ENCODE measurements around the gene LINGO3. TPM values are rescaled to one million over a fixed set of nuclear protein-coding genes. Genes with fewer than 3 reads are reported as not detected.
A peak's percentile ranks its signal among the peaks of the same experiment; 100 is the strongest.

The LINGO3 gene
- total and polyA plus RNA-seq, 7 experiments from 2014 or later, result 0.27 to 12.9 (median 1.3) TPM

DNA sequence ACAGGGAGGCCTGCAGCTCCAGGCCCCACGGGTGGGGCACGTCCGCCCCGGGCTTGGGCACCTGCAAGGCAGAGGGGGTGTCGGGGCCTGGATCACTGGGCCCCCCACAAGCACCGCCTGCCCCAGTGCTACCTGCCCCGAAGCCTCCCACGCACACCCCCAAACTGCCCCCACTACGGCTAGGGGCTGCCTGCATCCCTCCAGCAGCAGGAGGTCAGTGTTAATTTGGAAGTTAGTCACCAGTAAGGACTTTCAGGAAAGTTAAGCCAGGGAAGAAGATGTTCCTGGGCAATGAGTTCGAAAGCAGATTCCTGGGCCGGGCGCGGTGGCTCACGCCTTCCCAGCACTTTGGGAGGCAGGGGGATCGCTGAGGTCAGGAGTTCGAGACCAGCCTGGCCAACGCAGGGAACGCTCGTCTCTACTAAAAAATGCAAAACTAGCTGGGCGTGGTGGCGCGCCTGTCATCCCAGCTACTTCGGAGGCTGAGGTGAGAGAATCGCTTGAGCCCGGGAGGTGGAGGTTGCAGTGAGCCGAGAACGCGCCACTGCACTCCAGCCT is 31.4 kb downstream of the LINGO3 start:
- Mint-ChIP-seq H3K4me1 (peaks cover 20 to 34% (median 30%) of the 10 kb centered on the region in 7 donors), H3K27ac (peak overlapping the region in 2 of 9 donors; percentile 9 to 28), H3K36me3 (peaks cover 0 to 16% (median 7%) of the 10 kb centered on the region in 5 donors), H3K4me3 (no peak overlapping the region), H3K9me3 (no peaks in the 10 kb centered on the region), H3K27me3 (no peaks in the 10 kb centered on the region)
- DNase-seq, result no peak
- POLR2A ChIA-PET, result interaction anchor here (0.7 to 7.2 kb wide), 6 partner anchors 13 to 361 kb away, joined by 3 to 135 read pairs (median 6); partner anchors contain the start of gene SF3A2
- Histone ChIP-seq H3K4me3 (ENCODE audit: low read length) (no peak overlapping the region), H3K9me3 (ENCODE audit: control insufficient read depth in 2 of 3, low read length in 3 of 3) (no peaks in the 10 kb centered on the region), H3K36me3 (ENCODE audit: control insufficient read depth in 2 of 3, insufficient read depth in 3 of 3, low read length in 3 of 3) (peaks cover 0 to 23% (median 8%) of the 10 kb centered on the region in 3 experiments), H3K27me3 (ENCODE audit: control insufficient read depth in 2 of 2, insufficient read depth in 2 of 2, low read length in 2 of 2) (no peaks in the 10 kb centered on the region), H3K27ac (ENCODE audit: low read depth, low read length) (no peak overlapping the region), H3K4me1 (ENCODE audit: control insufficient read depth in 2 of 2, insufficient read depth in 2 of 2, low read length in 2 of 2) (peaks cover 23 to 25% of the 10 kb centered on the region in 2 donors)
- CTCF ChIA-PET, result interaction anchor here (1.2 to 3.7 kb wide), 2 partner anchors 12 to 117 kb away, joined by 5 to 27 read pairs; no protein-coding TSS in a partner anchor
- ATAC-seq, result no peak
- intact Hi-C loops (cut with micrococcal nuclease), result loop anchor here in 1 of 2 donors (10.0 kb wide), 1 partner anchor 338 kb away; no protein-coding TSS in a partner anchor

DNA sequence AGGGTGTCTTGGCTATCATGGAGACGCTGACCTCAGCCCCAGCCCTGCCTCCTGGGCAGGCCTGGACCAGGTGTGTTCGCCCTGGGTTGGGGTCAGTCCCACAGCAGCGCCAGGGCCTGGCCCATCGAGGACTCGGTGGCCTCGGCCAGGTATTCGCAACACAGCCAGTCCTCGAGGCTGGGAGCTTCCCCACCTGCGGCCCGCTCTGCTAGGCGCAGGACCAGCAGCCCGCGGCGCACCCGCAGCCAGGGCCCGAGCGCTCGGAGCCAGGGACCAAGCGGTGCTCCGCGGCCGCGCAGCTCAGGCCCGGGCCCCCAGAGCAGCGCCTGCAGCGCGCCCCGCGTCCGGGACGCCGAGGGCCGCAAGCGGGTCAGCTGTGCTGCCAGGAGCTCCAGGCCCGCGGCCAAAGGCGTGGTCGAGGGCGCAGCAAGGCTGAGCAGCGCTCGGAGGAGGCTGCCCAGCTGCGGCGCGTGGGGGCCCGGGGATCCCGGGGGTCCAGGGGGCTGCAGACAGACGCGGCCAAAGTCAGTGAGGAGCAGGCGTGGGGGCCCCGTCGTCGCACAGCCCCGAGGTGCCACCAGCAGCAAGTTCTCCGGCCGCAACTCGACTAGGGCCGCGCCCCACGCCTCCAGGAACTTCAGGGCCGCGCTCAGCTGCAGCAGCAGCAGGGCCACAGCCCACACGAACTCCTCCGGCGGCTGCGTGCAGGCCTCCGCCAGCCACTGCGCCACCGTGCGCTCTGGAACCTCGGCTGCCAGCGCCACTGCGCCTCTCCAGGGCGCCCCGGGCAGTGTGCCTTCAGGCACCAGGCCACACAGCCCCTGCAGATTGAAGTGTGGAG is 32.1 kb downstream of the LINGO3 start:
- peaks cover 0 to 30% (median 12%) of the 10 kb centered on the region in 3 experiments for H3K36me3 ChIP-seq (ENCODE audit: control insufficient read depth in 2 of 3, insufficient read depth in 3 of 3, low read length in 3 of 3)
- DNase-seq (no peak), ATAC-seq (no peak)
- no peak overlapping the region for H3K4me3 ChIP-seq (ENCODE audit: low read length)
- peaks cover 24 to 28% of the 10 kb centered on the region in 2 donors for H3K4me1 ChIP-seq (ENCODE audit: control insufficient read depth in 2 of 2, insufficient read depth in 2 of 2, low read length in 2 of 2)
- Mint-ChIP-seq H3K27ac (peak overlapping the region in 1 of 9 donors; percentile 81), H3K27me3 (no peaks in the 10 kb centered on the region), H3K36me3 (peaks cover 0 to 19% (median 7%) of the 10 kb centered on the region in 5 donors), H3K9me3 (no peaks in the 10 kb centered on the region), H3K4me1 (peaks cover 22 to 35% (median 32%) of the 10 kb centered on the region in 7 donors), H3K4me3 (no peak overlapping the region)
- ChIA-PET POLR2A (interaction anchor here (0.7 to 7.2 kb wide), 8 partner anchors 13 to 361 kb away, joined by 3 to 135 read pairs (median 13); partner anchors contain the start of genes JSRP1, PLEKHJ1 and SF3A2), CTCF (interaction anchor here (0.9 to 3.7 kb wide), 6 partner anchors 9 to 348 kb away, joined by 3 to 27 read pairs (median 6); partner anchors contain the start of gene PLEKHJ1)
- H3K9me3 ChIP-seq (ENCODE audit: control insufficient read depth in 2 of 3, low read length in 3 of 3), result no peaks in the 10 kb centered on the region
- H3K27ac ChIP-seq (ENCODE audit: low read depth, low read length), result no peak overlapping the region
- intact Hi-C loops (cut with micrococcal nuclease), result loop anchor here (1.0 to 10.0 kb wide), 6 partner anchors 13 to 339 kb away; no protein-coding TSS in a partner anchor
- no peaks in the 10 kb centered on the region for H3K27me3 ChIP-seq (ENCODE audit: control insufficient read depth in 2 of 2, insufficient read depth in 2 of 2, low read length in 2 of 2)

DNA sequence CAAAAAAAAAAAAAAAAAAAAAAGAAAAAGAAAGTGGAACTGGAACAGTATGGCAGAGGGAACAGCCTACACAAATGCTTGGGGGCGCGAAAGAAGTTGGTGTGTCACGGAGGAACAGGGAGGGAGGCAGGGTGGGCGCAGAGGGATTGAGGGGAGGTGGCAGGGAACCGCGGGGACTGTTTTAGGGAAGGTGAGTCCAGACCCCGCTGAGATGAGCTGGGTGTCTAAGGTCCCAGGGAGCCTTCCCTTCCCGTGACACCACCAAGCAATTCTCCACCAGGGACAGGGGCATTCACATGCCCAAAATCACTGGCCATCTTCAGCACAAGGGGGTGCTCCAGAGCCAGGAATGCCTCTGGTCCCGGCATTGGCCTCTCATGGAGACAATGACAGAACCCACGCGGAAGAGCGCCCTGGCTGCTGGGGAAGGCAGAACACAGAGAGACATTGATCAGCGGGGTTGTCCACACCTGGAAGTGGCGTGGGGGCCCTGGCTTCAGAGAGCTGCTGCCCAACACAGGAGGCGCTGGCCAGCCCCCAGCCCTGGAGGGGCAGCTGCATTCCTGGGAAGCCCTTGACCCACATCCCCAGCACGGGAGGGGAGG is 32.9 kb downstream of the LINGO3 start:
- Mint-ChIP-seq H3K4me1 (peaks cover 22 to 35% (median 32%) of the 10 kb centered on the region in 7 donors), H3K27me3 (no peaks in the 10 kb centered on the region), H3K9me3 (no peaks in the 10 kb centered on the region), H3K4me3 (peak overlapping the region in 8 of 10 donors; percentile 29 to 80 (median 50)), H3K27ac (peak overlapping the region; percentile 34 to 86 (median 79)), H3K36me3 (peaks cover 0 to 20% (median 7%) of the 10 kb centered on the region in 5 donors)
- Histone ChIP-seq H3K27me3 (ENCODE audit: control insufficient read depth in 2 of 2, insufficient read depth in 2 of 2, low read length in 2 of 2) (no peaks in the 10 kb centered on the region), H3K9me3 (ENCODE audit: control insufficient read depth in 2 of 3, low read length in 3 of 3) (no peaks in the 10 kb centered on the region), H3K4me1 (ENCODE audit: control insufficient read depth in 2 of 2, insufficient read depth in 2 of 2, low read length in 2 of 2) (peaks cover 24 to 28% of the 10 kb centered on the region in 2 donors), H3K4me3 (ENCODE audit: low read length) (no peak overlapping the region), H3K27ac (ENCODE audit: low read depth, low read length) (peak overlapping the region; percentile 41), H3K36me3 (ENCODE audit: control insufficient read depth in 2 of 3, insufficient read depth in 3 of 3, low read length in 3 of 3) (peaks cover 0 to 36% (median 12%) of the 10 kb centered on the region in 3 experiments)
- DNase-seq, result peak in 8 of 9 donors; percentile 43 to 70 (median 58)
- ChIA-PET CTCF (interaction anchor here (0.6 to 3.7 kb wide), 17 partner anchors 10 to 347 kb away, joined by 3 to 27 read pairs (median 4); partner anchors contain the start of gene PLEKHJ1), POLR2A (interaction anchor here (1.2 to 7.2 kb wide), 8 partner anchors 14 to 120 kb away, joined by 4 to 135 read pairs (median 13); partner anchors contain the start of genes JSRP1, LSM7, PLEKHJ1 and SF3A2)
- ATAC-seq, result peak; percentile 18
- intact Hi-C loops (cut with micrococcal nuclease), result loop anchor here (1.0 to 10.0 kb wide), 6 partner anchors 14 to 340 kb away; no protein-coding TSS in a partner anchor

DNA sequence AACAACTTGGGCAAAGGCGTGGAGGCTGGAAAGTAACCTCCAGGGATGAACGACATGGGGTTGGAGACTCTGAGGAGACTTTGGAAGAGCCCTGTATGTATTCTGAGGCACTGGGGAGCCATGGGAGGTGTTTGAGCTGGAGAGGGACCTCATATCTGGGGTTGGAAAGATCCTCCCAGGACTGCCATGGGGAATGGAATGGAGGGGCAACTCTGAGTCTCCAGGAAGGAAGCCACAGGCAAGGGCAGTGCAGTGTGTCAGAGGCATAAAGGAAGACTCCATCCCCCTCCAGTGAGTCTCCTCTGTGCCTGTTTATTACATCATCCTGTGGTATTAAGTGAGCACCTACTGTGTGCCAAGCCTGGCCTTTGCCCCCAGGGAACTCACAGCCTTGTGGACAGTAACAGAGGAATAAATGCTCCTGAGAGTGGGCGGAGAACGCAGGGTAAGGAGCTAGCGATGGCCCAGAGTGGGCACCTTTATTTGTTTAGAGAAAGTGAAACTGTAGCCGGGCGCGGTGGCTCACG is 33.7 kb downstream of the LINGO3 start:
- Histone ChIP-seq H3K36me3 (ENCODE audit: control insufficient read depth in 2 of 3, insufficient read depth in 3 of 3, low read length in 3 of 3) (peaks cover 0 to 43% (median 12%) of the 10 kb centered on the region in 3 experiments), H3K9me3 (ENCODE audit: control insufficient read depth in 2 of 3, low read length in 3 of 3) (no peaks in the 10 kb centered on the region), H3K27ac (ENCODE audit: low read depth, low read length) (peak overlapping the region; percentile 72), H3K4me3 (ENCODE audit: low read length) (no peak overlapping the region), H3K4me1 (ENCODE audit: control insufficient read depth in 2 of 2, insufficient read depth in 2 of 2, low read length in 2 of 2) (peaks cover 24 to 28% of the 10 kb centered on the region in 2 donors), H3K27me3 (ENCODE audit: control insufficient read depth in 2 of 2, insufficient read depth in 2 of 2, low read length in 2 of 2) (no peaks in the 10 kb centered on the region)
- DNase-seq, result no peak
- peaks cover 22 to 35% (median 32%) of the 10 kb centered on the region in 7 donors for H3K4me1 Mint-ChIP-seq
- intact Hi-C loops (cut with micrococcal nuclease), result loop anchor here (2.0 to 10.0 kb wide), 3 partner anchors 15 to 341 kb away; no protein-coding TSS in a partner anchor
- H3K9me3 Mint-ChIP-seq, result peaks cover 0 to 2% (median 0%) of the 10 kb centered on the region in 11 donors
- H3K27ac Mint-ChIP-seq, result peak overlapping the region; percentile 67 to 90 (median 83)
- peaks cover 0 to 21% (median 7%) of the 10 kb centered on the region in 5 donors for H3K36me3 Mint-ChIP-seq
- CTCF ChIA-PET, result interaction anchor here (0.6 to 3.7 kb wide), 19 partner anchors 11 to 315 kb away, joined by 3 to 27 read pairs (median 4); partner anchors contain the start of gene PLEKHJ1
- ATAC-seq, result no peak
- peak overlapping the region in 9 of 10 donors; percentile 50 to 96 (median 66) for H3K4me3 Mint-ChIP-seq
- POLR2A ChIA-PET, result interaction anchor here (0.6 to 7.2 kb wide), 12 partner anchors 15 to 216 kb away, joined by 3 to 135 read pairs (median 10); partner anchors contain the start of genes GADD45B, JSRP1, LSM7 and PLEKHJ1
- no peaks in the 10 kb centered on the region for H3K27me3 Mint-ChIP-seq

DNA sequence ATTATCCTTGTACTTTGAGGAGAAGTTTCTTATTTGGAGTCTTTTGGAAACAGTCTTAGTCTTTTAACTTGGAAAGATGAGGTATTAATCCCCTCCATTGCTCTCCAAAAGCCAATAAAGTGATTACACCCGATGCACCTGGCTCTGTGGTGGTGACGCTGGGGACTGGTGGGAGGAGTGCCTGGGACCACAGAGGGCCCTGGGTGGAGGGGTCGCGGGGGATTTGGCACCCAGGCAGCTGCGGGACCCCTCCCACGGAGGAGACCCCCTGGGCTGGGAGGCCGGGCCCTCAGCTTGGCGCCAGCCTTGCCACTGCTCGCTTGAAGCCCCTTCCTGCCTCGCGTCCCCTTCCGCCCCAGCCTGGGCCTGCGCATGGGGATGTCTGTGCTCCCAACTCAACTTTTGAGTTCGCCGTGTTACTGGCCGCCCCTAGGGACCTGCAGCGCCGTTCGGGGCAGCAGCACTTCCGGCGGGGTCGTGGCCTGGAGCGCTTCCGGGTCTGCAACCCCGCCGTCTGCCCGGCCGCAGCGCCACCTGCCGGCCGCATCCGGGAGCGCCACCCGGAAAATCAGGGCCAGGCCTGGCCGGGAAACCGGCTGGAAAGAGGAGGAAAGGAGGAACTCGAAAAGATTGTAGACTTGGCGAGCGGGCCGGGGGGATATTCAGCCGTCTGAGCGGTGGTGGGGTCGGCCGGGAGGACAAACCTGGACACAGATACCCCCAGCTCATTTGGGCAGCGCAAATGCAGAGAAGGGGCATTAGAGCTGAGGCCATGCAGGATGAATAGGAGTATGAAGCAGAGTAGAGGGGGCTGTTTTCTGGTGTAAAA is 34.4 kb downstream of the LINGO3 start:
- Histone ChIP-seq H3K4me1 (ENCODE audit: control insufficient read depth in 2 of 2, insufficient read depth in 2 of 2, low read length in 2 of 2) (peaks cover 24 to 29% of the 10 kb centered on the region in 2 donors), H3K4me3 (ENCODE audit: low read length) (peak overlapping the region; percentile 37), H3K36me3 (ENCODE audit: control insufficient read depth in 2 of 3, insufficient read depth in 3 of 3, low read length in 3 of 3) (peaks cover 0 to 43% (median 12%) of the 10 kb centered on the region in 3 experiments), H3K27me3 (ENCODE audit: control insufficient read depth in 2 of 2, insufficient read depth in 2 of 2, low read length in 2 of 2) (no peaks in the 10 kb centered on the region), H3K9me3 (ENCODE audit: control insufficient read depth in 2 of 3, low read length in 3 of 3) (no peaks in the 10 kb centered on the region), H3K27ac (ENCODE audit: low read depth, low read length) (peak overlapping the region; percentile 72)
- H3K4me1 Mint-ChIP-seq, result peaks cover 22 to 41% (median 33%) of the 10 kb centered on the region in 7 donors
- CTCF ChIA-PET, result interaction anchor here (0.6 to 3.7 kb wide), 14 partner anchors 12 to 226 kb away, joined by 3 to 27 read pairs (median 4); partner anchors contain the start of gene PLEKHJ1
- peaks cover 0 to 21% (median 7%) of the 10 kb centered on the region in 5 donors for H3K36me3 Mint-ChIP-seq
- H3K27me3 Mint-ChIP-seq, result no peaks in the 10 kb centered on the region
- POLR2A ChIA-PET, result interaction anchor here (0.6 to 7.2 kb wide), 15 partner anchors 12 to 217 kb away, joined by 3 to 135 read pairs (median 7); partner anchors contain the start of genes GADD45B, JSRP1, LSM7 and PLEKHJ1
- peaks cover 0 to 3% (median 0%) of the 10 kb centered on the region in 11 donors for H3K9me3 Mint-ChIP-seq
- intact Hi-C loops (cut with micrococcal nuclease), result loop anchor here (1.0 to 10.0 kb wide), 9 partner anchors 15 to 341 kb away; partner anchors contain the start of genes PLEKHJ1 (in 2 of the 2), SF3A2 (in 2 of the 2), AP3D1 (in 1 of the 2) and TIMM13 (in 1 of the 2)
- peak overlapping the region; percentile 67 to 90 (median 83) for H3K27ac Mint-ChIP-seq
- peak overlapping the region; percentile 25 to 96 (median 66) for H3K4me3 Mint-ChIP-seq
- DNase-seq, result peak; percentile 59 to 89 (median 70)
- ATAC-seq, result peak; percentile 26
